ENCODE measurements around the gene WDR46. TPM values are rescaled to one million over a fixed set of nuclear protein-coding genes. Genes with fewer than 3 reads are reported as not detected.

The WDR46 gene
- total RNA-seq, 6 experiments from 2014 or later: 71.0 to 89.9 (median 74.6) TPM

DNA sequence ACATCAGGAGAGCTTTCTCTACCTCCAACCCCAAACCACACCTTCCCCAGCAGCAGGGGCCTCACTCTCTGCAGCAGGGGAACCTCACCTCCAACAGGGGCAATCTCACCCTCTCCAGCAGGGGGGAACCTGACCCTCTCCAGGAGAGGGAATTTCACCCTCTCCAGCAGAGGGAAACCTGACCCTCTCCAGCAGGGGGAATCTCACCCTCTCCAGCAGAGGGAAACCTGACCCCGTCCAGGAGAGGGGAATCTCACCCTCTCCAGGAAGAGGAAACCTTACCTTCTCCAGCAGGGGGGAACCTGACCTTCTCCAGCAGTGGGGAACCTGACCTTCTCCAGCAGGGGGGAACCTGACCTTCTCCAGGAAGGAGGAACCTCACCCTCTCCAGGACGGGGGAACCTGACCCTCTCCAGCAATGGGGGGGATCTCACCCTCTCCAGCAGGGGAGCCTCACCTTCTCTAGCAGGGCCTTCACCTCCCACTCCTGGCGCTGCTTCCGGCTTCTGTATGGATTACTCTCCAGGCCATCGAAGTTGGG is 9.0 kb downstream of the WDR46 start:
- no peaks in the 10 kb centered on the region for H3K9me3 Mint-ChIP-seq
- H3K4me3 Mint-ChIP-seq: no peak overlapping the region
- TF ChIP-seq, protein P1, sequence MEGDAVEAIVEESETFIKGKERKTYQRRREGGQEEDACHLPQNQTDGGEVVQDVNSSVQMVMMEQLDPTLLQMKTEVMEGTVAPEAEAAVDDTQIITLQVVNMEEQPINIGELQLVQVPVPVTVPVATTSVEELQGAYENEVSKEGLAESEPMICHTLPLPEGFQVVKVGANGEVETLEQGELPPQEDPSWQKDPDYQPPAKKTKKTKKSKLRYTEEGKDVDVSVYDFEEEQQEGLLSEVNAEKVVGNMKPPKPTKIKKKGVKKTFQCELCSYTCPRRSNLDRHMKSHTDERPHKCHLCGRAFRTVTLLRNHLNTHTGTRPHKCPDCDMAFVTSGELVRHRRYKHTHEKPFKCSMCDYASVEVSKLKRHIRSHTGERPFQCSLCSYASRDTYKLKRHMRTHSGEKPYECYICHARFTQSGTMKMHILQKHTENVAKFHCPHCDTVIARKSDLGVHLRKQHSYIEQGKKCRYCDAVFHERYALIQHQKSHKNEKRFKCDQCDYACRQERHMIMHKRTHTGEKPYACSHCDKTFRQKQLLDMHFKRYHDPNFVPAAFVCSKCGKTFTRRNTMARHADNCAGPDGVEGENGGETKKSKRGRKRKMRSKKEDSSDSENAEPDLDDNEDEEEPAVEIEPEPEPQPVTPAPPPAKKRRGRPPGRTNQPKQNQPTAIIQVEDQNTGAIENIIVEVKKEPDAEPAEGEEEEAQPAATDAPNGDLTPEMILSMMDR (IDR thresholded peaks at IDR 0.05): peak; percentile 84
- H3K36me3 Mint-ChIP-seq (ENCODE audit: low read depth): peaks cover 17% of the 10 kb centered on the region
- peak; percentile 69 for DNase-seq
- peaks cover 18% of the 10 kb centered on the region for H3K4me1 Mint-ChIP-seq (ENCODE audit: low read depth)
- peaks cover 15% of the 10 kb centered on the region; the same call in 1 of the 2 replicates for H3K27me3 Mint-ChIP-seq (ENCODE audit: insufficient read depth)
- no peak overlapping the region for H3K27ac Mint-ChIP-seq

DNA sequence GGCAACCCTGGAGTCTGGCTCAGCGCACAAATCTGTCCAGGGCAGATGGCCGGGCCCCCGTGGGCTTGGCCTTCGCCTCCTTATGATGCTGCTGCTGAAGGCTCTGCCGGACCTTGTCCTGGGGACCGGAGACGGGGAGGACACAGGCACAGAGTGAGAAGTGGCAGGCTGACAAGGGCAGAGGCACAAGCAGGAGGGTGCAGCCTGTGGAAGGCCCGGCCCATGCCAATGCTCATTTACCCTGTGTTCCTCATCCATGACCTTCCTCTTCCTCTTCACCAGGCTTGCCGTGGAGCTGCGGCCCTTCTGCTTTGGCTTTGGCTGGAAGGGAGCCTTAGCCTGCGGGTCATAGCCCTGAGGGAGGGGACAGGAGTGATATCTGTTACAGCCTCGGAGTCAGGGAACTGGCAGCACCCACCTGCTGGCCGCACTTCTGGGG is 9.8 kb downstream of the WDR46 start:
- H3K27ac Mint-ChIP-seq: no peak overlapping the region
- H3K4me3 Mint-ChIP-seq: no peak overlapping the region
- TF ChIP-seq, protein P1 (IDR thresholded peaks at IDR 0.05): no peak
- peaks cover 26% of the 10 kb centered on the region for H3K4me1 Mint-ChIP-seq (ENCODE audit: low read depth)
- DNase-seq: no peak
- peaks cover 15% of the 10 kb centered on the region; the same call in 1 of the 2 replicates for H3K27me3 Mint-ChIP-seq (ENCODE audit: insufficient read depth)
- no peaks in the 10 kb centered on the region for H3K9me3 Mint-ChIP-seq
- H3K36me3 Mint-ChIP-seq (ENCODE audit: low read depth): peaks cover 25% of the 10 kb centered on the region

DNA sequence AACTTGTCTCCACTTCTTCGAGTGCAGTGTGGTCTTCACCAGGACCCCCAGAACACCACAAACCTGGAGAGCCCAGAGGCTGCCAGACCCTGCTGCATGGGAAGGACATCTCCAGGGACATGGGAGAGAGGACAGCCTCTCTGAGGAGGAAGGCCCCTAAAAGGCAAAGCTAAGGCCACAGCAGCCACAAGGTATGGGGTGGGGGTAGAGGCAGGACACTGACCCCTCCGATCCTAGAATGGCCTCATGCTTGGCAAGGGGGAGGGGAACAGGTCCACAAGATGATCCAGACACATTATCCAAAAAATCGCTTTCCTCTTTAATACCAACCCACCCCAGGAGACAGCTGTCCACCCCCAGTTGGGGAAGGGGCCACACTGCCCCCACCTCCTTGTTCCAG is 10.2 kb downstream of the WDR46 start:
- Mint-ChIP-seq H3K36me3 (ENCODE audit: low read depth) (peaks cover 28% of the 10 kb centered on the region), H3K27ac (0 out of 2 replicates have a peak overlapping the region, but pooled peaks have one; percentile 7), H3K4me3 (no peak overlapping the region), H3K27me3 (ENCODE audit: insufficient read depth) (peaks cover 14% of the 10 kb centered on the region; the same call in 1 of the 2 replicates), H3K4me1 (ENCODE audit: low read depth) (peaks cover 31% of the 10 kb centered on the region), H3K9me3 (no peaks in the 10 kb centered on the region)
- TF ChIP-seq, protein P1 (IDR thresholded peaks at IDR 0.05): no peak
- no peak for DNase-seq

DNA sequence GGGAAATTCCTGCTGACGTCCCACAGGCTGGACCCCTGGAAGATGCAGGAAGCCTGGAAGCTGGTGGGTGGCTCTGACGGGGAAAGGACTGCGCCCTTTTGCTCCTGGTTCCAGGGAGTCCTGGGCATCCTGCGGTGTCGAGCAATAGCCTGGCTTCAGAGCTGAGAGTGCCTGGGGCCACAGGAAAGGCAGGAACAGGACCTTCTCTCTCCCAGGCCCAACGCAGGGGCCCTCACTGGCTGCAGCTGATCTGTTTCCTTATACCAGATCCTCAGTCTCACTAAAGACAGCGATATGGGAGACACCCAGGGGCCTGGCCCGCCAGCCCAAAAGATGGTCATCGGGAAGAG is 10.7 kb downstream of the WDR46 start:
- Mint-ChIP-seq H3K36me3 (ENCODE audit: low read depth) (peaks cover 33% of the 10 kb centered on the region), H3K27me3 (ENCODE audit: insufficient read depth) (peaks cover 18% of the 10 kb centered on the region; the same call in 1 of the 2 replicates), H3K27ac (0 out of 2 replicates have a peak overlapping the region, but pooled peaks have one; percentile 7), H3K4me3 (no peak overlapping the region), H3K9me3 (no peaks in the 10 kb centered on the region), H3K4me1 (ENCODE audit: low read depth) (peaks cover 35% of the 10 kb centered on the region)
- DNase-seq: no peak
- TF ChIP-seq, protein P1 (IDR thresholded peaks at IDR 0.05): no peak

DNA sequence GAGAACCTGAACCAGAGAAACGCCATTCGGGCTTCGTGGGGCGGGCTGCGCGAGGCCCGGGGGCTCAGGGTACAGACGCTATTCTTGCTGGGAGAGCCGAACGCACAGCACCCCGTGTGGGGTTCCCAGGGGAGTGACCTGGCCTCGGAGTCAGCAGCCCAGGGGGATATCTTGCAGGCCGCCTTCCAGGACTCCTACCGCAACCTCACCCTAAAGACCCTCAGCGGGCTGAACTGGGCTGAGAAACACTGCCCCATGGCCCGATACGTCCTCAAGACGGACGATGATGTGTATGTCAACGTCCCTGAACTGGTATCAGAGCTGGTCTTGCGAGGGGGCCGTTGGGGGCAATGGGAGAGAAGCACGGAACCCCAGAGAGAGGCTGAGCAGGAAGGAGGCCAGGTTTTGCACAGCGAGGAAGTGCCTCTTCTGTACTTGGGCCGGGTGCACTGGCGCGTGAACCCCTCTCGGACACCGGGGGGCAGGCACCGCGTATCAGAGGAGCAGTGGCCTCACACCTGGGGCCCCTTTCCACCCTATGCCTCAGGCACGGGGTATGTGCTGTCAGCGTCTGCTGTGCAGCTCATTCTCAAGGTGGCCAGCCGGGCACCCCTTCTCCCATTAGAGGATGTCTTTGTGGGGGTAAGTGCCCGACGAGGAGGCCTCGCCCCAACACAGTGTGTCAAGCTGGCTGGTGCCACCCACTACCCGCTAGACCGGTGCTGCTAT is 11.2 kb downstream of the WDR46 start:
- H3K36me3 Mint-ChIP-seq (ENCODE audit: low read depth): peaks cover 38% of the 10 kb centered on the region
- H3K4me1 Mint-ChIP-seq (ENCODE audit: low read depth): peaks cover 41% of the 10 kb centered on the region
- H3K27ac Mint-ChIP-seq: peak overlapping the region; percentile 78
- no peak for DNase-seq
- H3K27me3 Mint-ChIP-seq (ENCODE audit: insufficient read depth): peaks cover 21% of the 10 kb centered on the region; the same call in 1 of the 2 replicates
- H3K4me3 Mint-ChIP-seq: peak overlapping the region; percentile 73
- TF ChIP-seq, protein P1 (IDR thresholded peaks at IDR 0.05): no peak
- H3K9me3 Mint-ChIP-seq: peaks cover 2% of the 10 kb centered on the region; the same call in 1 of the 2 replicates

Measured in HFFc6 (cell line).